NCI-H146 treated with DMSO at 0.1 percent for 48 hours (cell line): ENCODE data around the gene KLHDC8A.
"Not testable (repeated sequence)": the region's sequence is repeated elsewhere in the genome, so short reads cannot be mapped to it uniquely, and the experiment has no call there.

Experiments
- DNase-seq: peaks from one replicate; lab custom pipeline; 2025; ENCODE audit not compliant: unreplicated experiment; lab: John Stamatoyannopoulos, UW

Gene KLHDC8A

GRCh38 chr1:205298191-205298994 is 58.3 kb downstream of the KLHDC8A start:
- no peak for DNase-seq

- not testable (repeated sequence) for DNase-seq
These were observed 59.1 kb downstream of the KLHDC8A start for GRCh38 chr1:205297546-205298177.

GRCh38 chr1:205296154-205296553 is 60.6 kb downstream of the KLHDC8A start:
- DNase-seq = no peak

- no peak for DNase-seq
These were observed 61.8 kb downstream of the KLHDC8A start for GRCh38 chr1:205294934-205295333.

GRCh38 chr1:205294175-205294917 is 62.4 kb downstream of the KLHDC8A start:
- no peak for DNase-seq

- no peak for DNase-seq
These were observed 63.2 kb downstream of the KLHDC8A start for GRCh38 chr1:205293350-205294074.

- DNase-seq = no peak
These were observed 65.1 kb downstream of the KLHDC8A start for GRCh38 chr1:205291596-205291995.

GRCh38 chr1:205287767-205288559 is 68.8 kb downstream of the KLHDC8A start:
- no peak for DNase-seq

GRCh38 chr1:205287076-205287475 is 69.6 kb downstream of the KLHDC8A start:
- no peak for DNase-seq

GRCh38 chr1:205286335-205286950 is 70.3 kb downstream of the KLHDC8A start:
- no peak for DNase-seq
